ENCODE data around the gene SLC31A2.
"Not testable (repeated sequence)": the region's sequence is repeated elsewhere in the genome, so short reads cannot be mapped to it uniquely, and the experiment has no call there.

Gene SLC31A2, protein sequence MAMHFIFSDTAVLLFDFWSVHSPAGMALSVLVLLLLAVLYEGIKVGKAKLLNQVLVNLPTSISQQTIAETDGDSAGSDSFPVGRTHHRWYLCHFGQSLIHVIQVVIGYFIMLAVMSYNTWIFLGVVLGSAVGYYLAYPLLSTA

DNA sequence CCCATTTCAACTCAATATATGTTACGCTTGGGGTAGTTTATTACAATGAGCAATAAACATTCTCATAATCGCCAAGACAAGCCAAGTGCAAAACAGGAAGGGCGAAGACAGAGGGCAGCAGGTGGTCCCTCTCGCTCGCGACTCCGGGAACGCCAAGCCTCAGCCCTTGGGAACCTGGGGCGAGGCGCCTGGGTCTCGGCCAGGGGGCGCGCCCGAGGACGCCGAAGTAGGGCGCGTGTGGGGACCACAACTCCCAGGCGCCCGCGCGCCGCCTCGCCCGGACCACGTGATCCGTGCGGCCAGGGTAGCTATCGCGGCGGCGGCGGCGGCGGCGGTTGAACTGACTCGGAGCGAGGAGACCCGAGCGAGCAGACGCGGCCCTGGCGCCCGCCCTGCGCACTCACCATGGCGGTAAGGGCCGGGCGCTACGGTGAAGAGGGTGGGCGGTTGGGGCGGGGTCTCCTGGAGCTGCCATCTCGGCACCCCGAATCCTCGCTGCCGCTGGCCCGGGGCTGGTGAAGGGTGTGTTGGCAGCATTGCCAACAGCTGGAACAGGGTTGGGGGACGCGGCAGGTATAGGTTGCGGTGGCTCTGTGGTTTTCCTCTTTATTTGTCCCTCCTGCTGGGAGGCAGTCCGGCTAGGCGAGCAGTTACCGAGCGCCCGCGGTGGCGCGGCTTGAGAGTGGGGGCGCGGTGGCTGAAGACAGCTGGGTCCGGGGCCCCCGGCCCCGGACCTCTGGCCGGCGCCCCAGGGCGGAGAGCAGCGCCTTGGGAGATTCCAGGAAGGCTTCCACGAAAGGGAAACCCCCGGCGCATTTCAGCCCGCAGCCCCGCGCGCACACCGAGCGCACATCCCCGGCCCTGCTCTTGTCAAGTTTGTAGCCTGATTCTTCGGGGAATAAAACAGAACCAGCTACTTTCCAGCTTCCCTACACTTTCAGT, at the start of gene SLC31A2:
Gene SLC31A2 (plus strand): TSS at position 338 of the 942 bp plus-strand sequence. CDS start 68 bp downstream, at position 406.
- DNase-seq (ENCODE audit: low spot score) = peak; percentile 91

DNA sequence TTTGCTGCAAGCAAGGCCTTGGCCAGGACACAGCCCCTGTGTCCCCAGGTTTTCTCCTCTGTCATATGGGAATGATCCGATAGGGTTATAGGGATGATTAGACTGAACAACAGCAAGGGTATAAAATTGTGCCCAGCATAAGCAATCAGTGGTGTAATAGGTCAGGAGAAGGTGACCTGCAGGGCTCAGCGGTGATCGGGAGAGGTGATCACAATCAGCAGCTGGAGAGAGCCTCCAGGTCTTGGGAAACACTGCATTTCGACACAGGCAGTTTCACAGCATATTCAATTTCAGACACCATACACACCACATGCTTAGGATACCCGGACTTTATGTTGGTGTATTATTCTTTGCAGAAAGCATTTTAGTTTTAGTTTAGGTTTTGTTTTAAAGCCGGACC, 45.5 kb upstream of the SLC31A2 start:
- not testable (repeated sequence) for DNase-seq (ENCODE audit: low spot score)

DNA sequence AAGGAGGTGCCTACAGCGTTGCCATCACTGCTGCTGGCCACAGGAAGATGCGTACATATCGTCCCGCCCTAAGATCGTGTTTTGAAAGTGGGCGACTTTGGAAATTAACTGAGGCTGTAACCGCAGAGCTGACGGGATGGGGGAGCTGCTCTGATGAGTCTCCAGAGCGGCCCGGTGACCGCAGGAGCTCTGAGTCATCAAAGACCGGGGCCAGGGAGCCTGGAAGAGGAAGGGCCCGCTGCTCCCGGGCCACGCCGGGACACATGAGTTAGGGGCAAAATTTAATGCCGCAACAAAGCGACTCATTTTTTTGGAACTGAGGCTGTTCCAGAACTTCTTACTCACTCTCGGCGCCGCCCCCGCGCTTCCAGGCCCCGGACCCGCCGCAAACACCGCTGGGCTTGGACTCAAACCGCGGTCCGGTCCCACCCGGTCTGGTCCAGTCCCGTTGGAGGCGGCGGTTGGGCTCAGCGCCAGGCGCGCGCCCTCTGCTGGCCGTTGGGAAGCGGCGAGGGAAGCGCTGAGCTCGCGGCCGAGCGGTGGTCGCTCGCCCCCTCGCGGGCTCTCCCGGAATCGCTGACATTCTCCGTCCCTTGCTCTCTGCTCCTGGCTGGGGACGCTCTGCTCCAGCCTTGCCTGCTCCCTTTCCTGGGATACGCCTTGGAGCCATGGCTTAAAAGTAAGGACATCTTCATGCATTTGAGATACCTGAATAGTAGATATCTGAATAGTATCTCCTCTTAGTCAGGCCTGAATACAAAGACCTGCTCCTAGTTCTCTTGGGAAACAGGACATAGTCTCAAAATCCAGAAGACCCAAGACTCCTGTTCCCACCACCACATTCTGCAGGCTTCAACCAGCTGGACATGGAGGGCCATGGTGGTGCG, 39.5 kb upstream of the SLC31A2 start:
- peak; percentile 30 for DNase-seq (ENCODE audit: low spot score)

DNA sequence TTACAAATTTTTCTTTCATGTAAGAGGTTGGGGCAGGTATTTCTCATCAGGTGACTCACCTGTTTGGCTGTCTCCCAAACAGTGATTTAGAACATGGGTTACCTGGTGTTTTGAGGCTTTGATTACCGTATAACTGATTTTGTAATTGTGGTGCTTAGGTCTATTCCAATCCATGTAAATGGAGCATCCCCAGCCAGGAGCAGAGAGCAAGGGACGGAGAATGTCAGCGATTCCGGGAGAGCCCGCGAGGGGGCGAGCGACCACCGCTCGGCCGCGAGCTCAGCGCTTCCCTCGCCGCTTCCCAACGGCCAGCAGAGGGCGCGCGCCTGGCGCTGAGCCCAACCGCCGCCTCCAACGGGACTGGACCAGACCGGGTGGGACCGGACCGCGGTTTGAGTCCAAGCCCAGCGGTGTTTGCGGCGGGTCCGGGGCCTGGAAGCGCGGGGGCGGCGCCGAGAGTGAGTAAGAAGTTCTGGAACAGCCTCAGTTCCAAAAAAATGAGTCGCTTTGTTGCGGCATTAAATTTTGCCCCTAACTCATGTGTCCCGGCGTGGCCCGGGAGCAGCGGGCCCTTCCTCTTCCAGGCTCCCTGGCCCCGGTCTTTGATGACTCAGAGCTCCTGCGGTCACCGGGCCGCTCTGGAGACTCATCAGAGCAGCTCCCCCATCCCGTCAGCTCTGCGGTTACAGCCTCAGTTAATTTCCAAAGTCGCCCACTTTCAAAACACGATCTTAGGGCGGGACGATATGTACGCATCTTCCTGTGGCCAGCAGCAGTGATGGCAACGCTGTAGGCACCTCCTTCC, 37.9 kb upstream of the SLC31A2 start:
- not testable (repeated sequence) for DNase-seq (ENCODE audit: low spot score)

DNA sequence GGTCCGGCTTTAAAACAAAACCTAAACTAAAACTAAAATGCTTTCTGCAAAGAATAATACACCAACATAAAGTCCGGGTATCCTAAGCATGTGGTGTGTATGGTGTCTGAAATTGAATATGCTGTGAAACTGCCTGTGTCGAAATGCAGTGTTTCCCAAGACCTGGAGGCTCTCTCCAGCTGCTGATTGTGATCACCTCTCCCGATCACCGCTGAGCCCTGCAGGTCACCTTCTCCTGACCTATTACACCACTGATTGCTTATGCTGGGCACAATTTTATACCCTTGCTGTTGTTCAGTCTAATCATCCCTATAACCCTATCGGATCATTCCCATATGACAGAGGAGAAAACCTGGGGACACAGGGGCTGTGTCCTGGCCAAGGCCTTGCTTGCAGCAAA, 32.0 kb upstream of the SLC31A2 start:
- DNase-seq (ENCODE audit: low spot score) = not testable (repeated sequence)

DNA sequence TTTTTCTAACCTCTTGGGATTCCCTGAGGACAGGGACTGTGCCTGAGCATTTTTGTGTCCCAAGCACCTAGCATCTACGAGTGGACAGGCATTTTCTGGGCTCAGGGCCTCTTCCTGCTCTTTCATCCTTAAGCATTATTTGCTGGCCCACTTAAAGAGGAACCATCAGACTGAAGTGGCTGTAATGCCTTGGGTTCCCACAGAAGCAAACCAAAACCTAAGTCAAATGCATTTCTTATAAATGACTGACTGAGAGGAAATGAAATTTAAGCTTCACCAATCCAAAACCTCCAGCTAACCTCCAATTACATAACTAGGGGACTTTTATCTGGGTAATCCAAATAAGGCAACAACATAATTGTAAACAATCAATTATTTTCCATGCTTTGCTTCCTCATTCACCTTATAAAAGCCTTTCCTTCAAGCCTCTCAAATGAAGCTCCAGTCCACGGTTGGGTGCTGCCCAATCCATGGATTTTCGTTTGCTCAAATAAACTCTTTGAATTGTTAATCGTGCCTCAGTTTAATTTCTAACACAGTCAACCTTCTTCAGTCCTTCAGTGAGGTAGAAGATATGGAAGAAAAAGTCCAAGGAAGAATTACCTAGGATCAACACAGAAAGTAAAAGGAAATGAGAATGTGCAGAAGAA, 25.3 kb upstream of the SLC31A2 start:
- DNase-seq (ENCODE audit: low spot score) = no peak

DNA sequence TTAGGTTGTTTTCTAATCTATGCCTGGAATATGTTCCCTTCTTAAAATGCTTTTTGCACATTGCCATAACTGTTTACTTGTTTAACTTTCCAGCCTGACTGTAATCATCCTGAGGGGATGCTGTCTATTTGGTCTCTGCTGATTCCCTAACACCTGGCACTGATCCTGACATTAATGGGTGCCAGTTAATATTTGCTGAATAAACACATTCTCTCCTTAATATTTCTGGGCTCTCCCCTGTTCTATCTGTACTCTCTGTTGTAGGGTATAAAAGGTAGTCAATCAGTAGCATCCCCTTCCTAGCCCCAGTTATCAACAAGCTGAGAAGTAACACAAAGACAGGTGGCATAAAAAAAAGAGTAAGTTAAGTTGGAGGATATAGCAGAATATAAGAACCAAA, 21.3 kb upstream of the SLC31A2 start:
- DNase-seq (ENCODE audit: low spot score) = no peak

DNA sequence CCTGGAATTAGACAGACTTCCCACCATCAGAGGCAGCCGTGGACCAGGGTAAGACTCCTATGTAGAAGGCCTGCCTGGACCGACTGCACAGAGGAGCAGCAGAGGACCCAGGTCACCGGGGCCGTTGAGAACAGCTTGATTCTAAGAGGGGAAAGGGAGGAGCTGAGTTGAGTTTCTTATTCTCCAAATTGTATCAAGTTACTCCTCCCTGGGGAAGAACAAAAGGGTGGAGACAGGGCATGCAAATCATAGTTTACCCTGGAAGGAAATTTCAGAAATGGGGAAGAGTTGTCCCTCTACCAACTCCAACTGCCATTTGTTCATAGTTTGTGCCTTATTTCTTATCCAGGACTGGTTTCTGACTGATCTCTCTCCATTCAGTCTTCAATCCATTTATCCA, 20.9 kb upstream of the SLC31A2 start:
- no peak for DNase-seq (ENCODE audit: low spot score)

DNA sequence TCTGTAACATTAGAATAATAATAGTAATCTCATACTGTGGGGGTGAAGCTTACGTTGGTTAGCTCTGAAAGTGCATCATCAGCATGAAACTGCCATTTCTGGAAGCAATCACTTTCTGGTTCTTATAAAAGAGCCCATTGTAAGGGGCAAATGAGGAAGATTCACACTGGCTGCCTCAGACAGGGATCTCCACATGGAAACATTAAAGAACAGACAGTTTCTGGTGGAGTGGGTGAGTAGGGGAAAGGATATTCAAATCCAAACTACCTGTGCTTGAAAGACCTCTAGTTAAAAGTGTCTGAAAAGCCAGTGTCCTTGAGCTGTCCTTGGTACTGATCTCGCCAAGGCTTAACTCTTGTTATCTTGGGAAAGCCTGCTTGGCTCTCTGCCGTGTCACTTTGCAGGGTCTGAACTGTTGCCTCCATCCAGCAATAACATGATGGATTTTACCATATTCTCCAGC, 19.1 kb upstream of the SLC31A2 start:
- peak; percentile 51 for DNase-seq (ENCODE audit: low spot score)

DNA sequence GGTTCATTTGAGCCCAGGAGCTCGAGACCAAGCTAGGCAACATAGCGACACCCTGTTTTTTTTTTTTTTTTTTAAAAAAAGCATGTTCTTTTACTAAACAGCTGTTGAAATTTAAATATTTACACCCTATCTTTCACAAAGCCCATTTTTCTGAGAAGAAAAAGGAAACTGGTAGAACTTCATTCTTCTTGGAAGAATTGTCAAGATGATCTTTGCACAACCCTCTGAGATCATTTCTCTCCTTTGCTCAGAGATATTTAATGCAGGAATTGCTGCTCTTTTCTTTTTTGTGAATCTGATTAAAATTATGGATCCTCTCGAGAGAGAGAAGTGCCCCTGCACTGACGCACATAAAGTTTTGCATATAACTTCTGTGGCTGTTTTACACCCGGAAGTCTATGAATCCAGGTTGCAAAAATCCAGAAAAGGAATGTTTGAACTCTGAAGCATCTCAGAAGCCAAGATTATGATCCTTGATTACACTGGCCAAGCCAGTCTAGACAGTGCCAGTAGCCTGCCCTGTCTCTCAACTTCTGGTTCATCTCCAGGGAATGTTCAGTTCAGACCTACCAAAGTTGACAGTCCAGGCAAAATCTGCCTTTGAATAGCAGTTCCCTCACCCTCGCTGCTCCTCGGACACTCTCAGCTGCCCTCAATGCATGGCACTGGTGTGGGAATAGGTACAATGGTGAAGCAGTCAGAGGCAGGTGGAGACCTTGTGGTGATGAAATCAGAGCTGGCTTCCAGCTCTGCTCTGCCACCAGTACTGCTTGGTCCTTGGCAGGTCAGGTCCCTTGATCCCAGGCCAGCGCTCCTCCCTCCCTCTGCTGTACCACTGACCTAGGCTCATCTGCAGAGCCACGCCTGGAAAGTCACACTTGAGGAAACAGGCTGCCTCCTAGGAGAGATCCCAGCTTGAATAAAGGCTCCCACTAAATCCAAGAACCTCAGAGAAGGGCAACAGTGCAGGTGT, 13.3 kb upstream of the SLC31A2 start:
- no peak for DNase-seq (ENCODE audit: low spot score)

DNA sequence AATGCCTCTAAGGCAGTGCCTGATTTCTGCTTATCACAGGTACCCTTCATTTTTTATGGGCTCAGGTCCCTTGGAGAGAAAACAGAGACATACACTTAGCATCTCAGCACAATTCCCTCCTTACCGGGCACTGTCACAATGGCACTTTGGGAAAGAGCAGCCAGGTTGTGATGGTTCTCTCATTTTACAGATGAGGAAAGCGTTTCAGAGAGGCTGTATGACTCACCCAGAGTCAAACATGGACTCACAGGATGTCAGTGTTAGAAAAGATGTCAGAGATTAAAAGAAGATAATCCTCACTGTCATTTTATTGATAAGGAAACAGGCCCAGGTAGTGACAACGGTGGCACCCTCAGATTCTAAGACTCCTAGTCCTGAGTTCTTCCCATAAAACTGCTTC, 12.0 kb upstream of the SLC31A2 start:
- DNase-seq (ENCODE audit: low spot score) = no peak

DNA sequence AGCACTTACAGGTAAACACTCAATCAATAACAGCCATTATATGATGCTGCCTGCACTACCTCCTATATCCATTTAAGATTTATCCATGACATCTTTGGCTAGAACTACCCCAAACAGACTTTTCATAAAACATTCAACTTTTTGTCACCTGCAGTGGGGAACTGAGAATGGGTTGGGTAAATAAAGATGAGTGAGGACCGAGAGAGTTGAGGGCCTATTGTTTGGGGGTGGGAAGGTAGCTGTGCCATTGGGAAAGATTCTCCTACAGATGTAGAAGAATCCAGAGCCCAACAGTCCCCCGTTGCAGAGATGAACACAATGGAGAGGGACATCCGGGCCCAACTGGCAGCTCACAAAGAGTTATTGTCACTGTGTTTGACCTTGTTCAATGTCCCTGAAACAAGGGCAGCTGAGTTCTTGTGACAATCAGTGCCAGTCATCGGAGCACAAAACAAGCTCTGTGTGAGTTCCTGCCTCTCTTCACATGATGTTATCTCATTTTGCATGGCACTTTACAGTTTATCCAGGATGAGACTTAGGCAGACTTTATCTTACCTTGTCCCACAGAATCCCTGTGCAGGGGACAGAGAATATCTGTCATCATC, 11.5 kb upstream of the SLC31A2 start:
- DNase-seq (ENCODE audit: low spot score) = peak; percentile 96

DNA sequence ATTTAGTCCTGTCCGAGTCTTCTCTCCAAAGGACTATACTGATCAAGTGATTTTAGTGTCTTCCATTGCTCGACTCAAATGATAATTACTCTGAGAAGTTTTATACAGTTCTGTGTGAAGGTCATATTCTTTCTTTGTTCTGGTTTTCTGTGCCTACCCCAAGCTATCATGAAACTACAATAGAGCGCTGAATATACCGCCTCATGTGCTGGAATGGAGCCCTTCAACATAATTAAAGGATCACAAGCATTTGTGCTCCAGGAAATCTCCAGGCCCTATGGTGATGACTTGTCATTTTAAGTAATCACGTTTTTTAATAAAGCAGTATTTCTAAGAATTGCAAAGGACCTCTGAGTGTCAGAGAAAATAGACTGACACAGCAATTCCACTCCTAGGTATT, 10.9 kb upstream of the SLC31A2 start:
- peak; percentile 43 for DNase-seq (ENCODE audit: low spot score)

DNA sequence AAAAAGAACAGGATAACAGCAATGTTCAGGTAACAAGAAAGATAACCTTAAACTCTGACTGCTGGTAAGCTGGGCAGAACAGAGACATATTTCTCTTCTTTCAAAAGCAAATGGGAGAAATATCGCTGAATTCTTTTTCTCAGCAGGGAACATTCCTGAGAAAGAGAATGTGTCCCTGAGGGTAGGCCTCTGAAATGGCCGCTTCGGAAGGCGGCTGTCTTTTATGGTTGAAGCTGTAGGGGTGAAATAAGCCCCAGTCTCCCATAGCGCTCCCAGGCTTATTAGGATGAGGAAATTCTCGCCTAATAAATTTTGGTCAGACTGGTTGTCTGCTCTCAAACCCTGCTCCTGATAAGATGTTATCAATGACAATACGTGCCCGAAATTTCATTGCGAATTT, 9.9 kb upstream of the SLC31A2 start:
- not testable (repeated sequence) for DNase-seq (ENCODE audit: low spot score)

DNA sequence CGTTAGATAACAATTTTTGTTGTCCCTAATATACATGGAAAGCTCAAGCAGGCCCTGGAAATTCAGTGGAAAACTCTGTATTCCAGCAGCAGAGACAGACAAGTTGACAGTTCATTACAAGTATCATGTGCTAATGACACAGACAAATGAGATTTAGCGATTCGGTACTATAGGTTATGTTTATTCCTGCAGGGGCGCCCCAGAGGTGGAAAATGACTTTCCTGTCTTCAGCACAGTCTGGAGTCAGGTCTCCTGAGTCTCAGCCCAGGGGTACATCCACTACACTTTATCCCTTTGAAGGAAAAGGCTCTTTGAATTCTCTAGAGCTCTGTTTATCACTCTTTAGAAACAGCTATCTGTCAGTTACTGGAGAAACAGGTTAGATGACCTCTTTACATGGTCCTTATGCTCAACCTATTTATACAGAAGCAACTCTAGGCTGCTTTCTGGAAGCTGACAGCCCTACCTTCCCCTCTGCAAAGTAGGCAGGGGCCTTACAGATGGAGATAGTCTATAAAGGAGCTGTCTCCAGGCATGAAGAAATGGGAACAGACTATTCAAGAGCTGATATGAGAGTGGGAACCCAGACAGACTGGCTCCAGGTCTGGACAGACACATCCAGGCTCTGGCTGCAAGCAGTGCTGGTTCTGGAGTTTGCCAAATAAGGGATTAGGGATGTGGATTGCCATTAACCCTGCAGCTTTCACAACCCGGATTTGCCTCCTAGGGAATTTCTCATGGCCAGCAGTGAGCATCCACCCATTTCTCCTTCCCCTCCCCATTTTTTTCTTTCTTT, 7.2 kb upstream of the SLC31A2 start:
- DNase-seq (ENCODE audit: low spot score) = no peak

DNA sequence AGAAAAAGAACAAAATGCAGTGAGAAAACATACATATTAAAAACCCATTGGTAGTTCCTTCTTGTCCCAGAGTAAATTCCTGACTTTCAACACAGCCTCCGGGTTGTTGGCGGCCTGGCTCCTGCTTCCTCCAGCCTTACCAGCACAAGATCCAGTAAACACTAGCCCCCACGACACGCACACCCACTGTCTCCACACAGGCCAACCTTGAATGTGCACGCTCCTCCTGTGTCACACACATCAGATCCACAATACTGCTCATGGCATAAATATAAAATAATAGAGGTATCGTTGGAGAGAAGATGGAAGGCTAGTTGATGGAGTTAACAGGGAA, 2.5 kb upstream of the SLC31A2 start:
- DNase-seq (ENCODE audit: low spot score) = no peak

DNA sequence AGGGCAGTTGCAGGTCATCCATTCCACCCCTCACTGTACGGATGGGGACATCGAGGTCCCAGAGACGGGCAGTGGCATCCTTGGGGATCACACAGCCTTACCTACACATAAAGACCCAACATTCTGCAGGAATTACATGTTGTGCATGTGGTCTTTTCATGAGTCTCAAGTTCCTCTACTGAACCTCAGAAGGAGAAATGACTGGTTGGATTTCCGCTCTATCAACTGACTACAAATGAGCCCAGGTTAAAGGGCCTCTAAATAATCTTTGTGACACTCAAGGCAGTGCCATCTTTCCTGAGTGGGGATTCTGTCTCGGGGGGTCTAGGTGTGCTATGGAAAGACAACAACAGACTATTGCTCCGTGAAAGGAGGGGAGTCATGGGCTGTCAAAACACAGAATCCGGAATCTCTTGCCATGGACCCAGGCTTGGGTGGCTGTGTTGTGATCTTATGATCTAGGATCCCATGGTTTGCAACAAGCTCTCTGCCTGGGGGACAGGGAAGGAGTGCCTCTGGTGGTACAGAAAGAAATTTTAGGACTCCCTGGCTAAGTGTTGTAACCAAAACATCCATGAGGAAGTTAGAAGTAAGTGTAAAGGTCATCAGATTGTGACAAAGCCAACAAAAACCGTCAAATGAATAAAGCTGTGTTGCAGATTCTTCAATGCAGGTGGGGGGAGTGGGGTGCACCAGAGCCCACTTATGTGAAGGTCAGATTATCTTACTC, 1.9 kb upstream of the SLC31A2 start:
- no peak for DNase-seq (ENCODE audit: low spot score)

DNA sequence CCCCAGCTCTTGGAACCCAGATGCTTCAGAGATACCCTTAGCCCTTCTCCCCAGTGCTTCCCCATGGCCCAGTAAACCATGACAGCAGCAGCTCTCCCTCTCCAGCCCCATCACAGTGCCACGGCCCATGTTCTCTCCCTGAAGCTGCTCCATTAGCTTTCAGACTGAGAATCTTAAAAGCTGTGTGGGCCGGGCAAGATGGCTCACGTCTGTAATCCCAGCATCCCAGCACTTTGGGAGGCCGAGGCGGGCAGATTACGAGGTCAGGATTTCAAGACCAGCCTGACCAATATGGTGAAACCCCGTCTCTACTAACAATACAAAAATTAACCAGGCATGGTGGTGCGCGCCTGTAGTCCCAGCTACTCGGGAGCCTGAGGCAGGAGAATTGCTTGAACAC, 1.2 kb upstream of the SLC31A2 start:
- DNase-seq (ENCODE audit: low spot score) = not testable (repeated sequence)
